ENCODE data around the gene CDK5RAP3.

Gene CDK5RAP3

DNA sequence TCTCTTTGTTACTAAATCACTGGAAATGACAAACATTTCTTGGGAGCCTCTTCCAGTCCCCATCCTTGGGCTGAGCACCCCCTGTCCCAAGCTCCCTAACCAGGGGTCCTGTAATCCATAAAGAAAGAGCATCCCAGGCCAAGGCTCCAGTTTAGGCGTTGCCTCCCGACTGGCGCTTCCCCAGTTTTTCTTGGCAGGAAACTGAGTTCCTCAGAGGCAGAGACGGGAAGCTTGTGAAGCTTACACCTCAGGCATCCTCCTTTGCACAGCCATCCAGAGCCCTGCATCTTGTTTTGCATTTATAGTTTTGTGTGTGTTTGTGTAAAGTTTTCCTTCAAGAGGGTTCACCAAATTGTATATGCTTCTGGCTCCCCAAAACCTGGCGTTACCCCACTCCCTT is 59.6 kb downstream of the CDK5RAP3 start:
- DNase-seq, result no peak
- in situ Hi-C loops (cut with HindIII; ENCODE audit: low pct_ligation_motif_present, low pct_unique_long_range_greater_than_20kb, low sequenced_read_pairs), result no loop called here

Measured in ACHN (cell line).